ENCODE results near the gene DRAXIN.

The DRAXIN gene

GRCh38 chr1:11653101-11653860, 38.2 kb upstream of the DRAXIN start:
- no peak for DNase-seq
- Histone ChIP-seq H3K9ac (ENCODE audit: low read length) (no peak overlapping the region), H3K27ac (ENCODE audit: low read length) (no peak overlapping the region)

GRCh38 chr1:11653861-11654136, 37.7 kb upstream of the DRAXIN start:
- Histone ChIP-seq H3K9me3 (replicated peaks; ENCODE audit: insufficient read depth, low read length) (no peaks in the 10 kb centered on the region), H3K4me2 (ENCODE audit: low read depth, low read length) (peak overlapping the region; percentile 82), H4K20me1 (ENCODE audit: insufficient read depth, low read length) (no peaks in the 10 kb centered on the region), H3K27me3 (replicated peaks; ENCODE audit: insufficient read depth, low read length) (no peaks in the 10 kb centered on the region; the same call in 1 of the 2 replicates), H3K36me3 (replicated peaks; ENCODE audit: insufficient read depth, low read length) (no peaks in the 10 kb centered on the region), H3K9ac (ENCODE audit: low read length) (peak overlapping the region; percentile 18; the same call in 1 of the 2 replicates), H3K4me3 (ENCODE audit: low read length) (peak overlapping the region; percentile 78), H3K27ac (ENCODE audit: low read length) (no peak overlapping the region), H3K4me1 (ENCODE audit: low read length) (peaks cover 15% of the 10 kb centered on the region), H2AFZ (ENCODE audit: low read length) (peak overlapping the region; percentile 61; the same call in 1 of the 2 replicates), H3F3A (ENCODE audit: insufficient read depth, low read length) (no peaks in the 10 kb centered on the region; the same call in 1 of the 2 replicates), H3K9me2 (replicated peaks; ENCODE audit: insufficient read depth, low read length) (no peaks in the 10 kb centered on the region), H3K79me2 (ENCODE audit: low read length) (no peaks in the 10 kb centered on the region)
- TF ChIP-seq EZH2 (optimal IDR thresholded peaks at IDR 0.05; ENCODE audit: low read depth, low read length), result no peak
- TF ChIP-seq EZH2phosphoT487 (IDR thresholded peaks at IDR 0.05; ENCODE audit: low read length), result no peak
- TF ChIP-seq CTCF (IDR thresholded peaks at IDR 0.05; ENCODE audit: low read length), result no peak
- DNase-seq, result no peak

More at GRCh38 chr1:11653101-11653860, 38.2 kb upstream of the DRAXIN start:
- Histone ChIP-seq H3K4me1 (ENCODE audit: low read length) (peaks cover 15% of the 10 kb centered on the region), H3K4me3 (ENCODE audit: low read length) (no peak overlapping the region), H2AFZ (ENCODE audit: low read length) (no peak overlapping the region), H4K20me1 (ENCODE audit: insufficient read depth, low read length) (no peaks in the 10 kb centered on the region), H3K9me3 (replicated peaks; ENCODE audit: insufficient read depth, low read length) (no peaks in the 10 kb centered on the region), H3K9me2 (replicated peaks; ENCODE audit: insufficient read depth, low read length) (no peaks in the 10 kb centered on the region), H3K79me2 (ENCODE audit: low read length) (no peaks in the 10 kb centered on the region), H3K36me3 (replicated peaks; ENCODE audit: insufficient read depth, low read length) (no peaks in the 10 kb centered on the region), H3K4me2 (ENCODE audit: low read depth, low read length) (peak overlapping the region; percentile 82; the same call in 1 of the 2 replicates), H3F3A (ENCODE audit: insufficient read depth, low read length) (no peaks in the 10 kb centered on the region; the same call in 1 of the 2 replicates), H3K27me3 (replicated peaks; ENCODE audit: insufficient read depth, low read length) (no peaks in the 10 kb centered on the region; the same call in 1 of the 2 replicates)
- no peak for TF ChIP-seq CTCF (IDR thresholded peaks at IDR 0.05; ENCODE audit: low read length)
- TF ChIP-seq EZH2phosphoT487 (IDR thresholded peaks at IDR 0.05; ENCODE audit: low read length), result no peak
- TF ChIP-seq EZH2 (optimal IDR thresholded peaks at IDR 0.05; ENCODE audit: low read depth, low read length), result no peak

- Histone ChIP-seq H3K9ac (ENCODE audit: low read length) (peak within 1 kb of the TSS; percentile 46; the same call in 1 of the 2 replicates), H3F3A (ENCODE audit: insufficient read depth, low read length) (no peaks in the 10 kb centered on the region; the same call in 1 of the 2 replicates), H3K36me3 (replicated peaks; ENCODE audit: insufficient read depth, low read length) (no peaks in the 10 kb centered on the region), H3K9me3 (replicated peaks; ENCODE audit: insufficient read depth, low read length) (no peaks in the 10 kb centered on the region), H3K4me1 (ENCODE audit: low read length) (peaks cover 15% of the 10 kb centered on the region), H2AFZ (ENCODE audit: low read length) (peak within 1 kb of the TSS; percentile 75), H3K27me3 (replicated peaks; ENCODE audit: insufficient read depth, low read length) (no peaks in the 10 kb centered on the region; the same call in 1 of the 2 replicates), H3K4me2 (ENCODE audit: low read depth, low read length) (peak within 1 kb of the TSS; percentile 82), H4K20me1 (ENCODE audit: insufficient read depth, low read length) (no peaks in the 10 kb centered on the region), H3K27ac (ENCODE audit: low read length) (no peak within 1 kb of the TSS), H3K4me3 (ENCODE audit: low read length) (peak within 1 kb of the TSS; percentile 78), H3K79me2 (ENCODE audit: low read length) (no peaks in the 10 kb centered on the region), H3K9me2 (replicated peaks; ENCODE audit: insufficient read depth, low read length) (no peaks in the 10 kb centered on the region)
- peak; percentile 53 for DNase-seq
- TF ChIP-seq EZH2phosphoT487 (IDR thresholded peaks at IDR 0.05; ENCODE audit: low read length), result no peak
- no peak for TF ChIP-seq EZH2 (optimal IDR thresholded peaks at IDR 0.05; ENCODE audit: low read depth, low read length)
- TF ChIP-seq CTCF (IDR thresholded peaks at IDR 0.05; ENCODE audit: low read length), result no peak
Observed at GRCh38 chr1:11654137-11654938, 37.2 kb upstream of the DRAXIN start, which contains the start of the genes FBXO2 and FBXO44. TSS of gene FBXO2 (minus strand) at chr1:11654429. CDS start at chr1:11654340, 89 bp downstream. TSS of gene FBXO44 (plus strand) at chr1:11654877. CDS start at chr1:11655836, 959 bp downstream.

All from MM.1S (cell line).